Psoas muscle (tissue), 8 donors: ENCODE results near the gene LPIN1. TPM values are rescaled to one million over a fixed set of nuclear protein-coding genes. Genes with fewer than 3 reads are reported as not detected.

Experiments
- ATAC-seq, 4 donors: fragments of 200-7000 bp; cut with Tn5 transposase; one replicate each; pipeline ENCODE4 v1.9.1; 2020; ENCODE audit warnings: moderate library complexity in 3 of 4, mild to moderate bottlenecking in 2 of 4
- DNase-seq, 2 donors: peaks; one replicate each; pipeline ENCODE4 v3.0.0-alpha.2; 2020
- H3K27ac ChIP-seq: fragments of 200-600 bp; one replicate; pipeline ENCODE4 v1.8.0; 2022
- H3K27me3 ChIP-seq, 3 donors: fragments of 200-600 bp in 1 of 3; one replicate each; pipeline versions ENCODE4 v1.6.1 to v1.8.0; 2013 to 2022; ENCODE audit warnings: low read length in 2 of 3, mild to moderate bottlenecking in 2 of 3, moderate library complexity in 1 of 3; ENCODE audit not compliant: insufficient read depth in 3 of 3
- H3K36me3 ChIP-seq, 2 donors: fragments of 200-600 bp in 1 of 2; one replicate each; pipeline versions ENCODE4 v1.6.1 to v1.8.0; 2013 to 2022; ENCODE audit warnings: low read depth in 1 of 2, mild to moderate bottlenecking in 1 of 2, moderate library complexity in 1 of 2; ENCODE audit not compliant: insufficient read depth in 1 of 2
- H3K4me1 ChIP-seq: fragments of 200-600 bp; one replicate; pipeline ENCODE4 v1.8.0; 2022
- H3K4me3 ChIP-seq: fragments of 200-600 bp; one replicate; pipeline ENCODE4 v1.8.0; 2022; ENCODE audit warnings: mild to moderate bottlenecking
- H3K9me3 ChIP-seq: fragments of 200-600 bp; one replicate; pipeline ENCODE4 v1.8.0; 2022
- WGBS, 3 donors: extraction: QIAGEN DNeasy Blood & Tissue Kit; methylation state at CpG; one replicate each; pipeline versions ENCODE4 v1.1.6 to v1.1.7; 2013; 5-methylcytosine and 5-hydroxymethylcytosine counted together
- intact Hi-C, 2 donors: fragments of 100-400 bp; cut with DNase I; formaldehyde crosslinking; loops; one replicate each; pipeline versions ENCODE4 v1.11.0 to v1.14.2; 2022
- polyA plus RNA-seq, 3 donors: library from polyadenylated mRNA; stranded (reverse); fragments of 200-250 nt; gene quantifications; one replicate each; pipeline ENCODE4 v1.2.3, GENCODE V29; 2013
- total RNA-seq, 4 donors: library from RNA; stranded (reverse); fragmentation: NEBNext Ultra II Directional in 2 of 4; extraction: Animal tissue kit (Norgen Biotek cat#: 25700) in 2 of 4; gene quantifications; one replicate each; pipeline versions ENCODE4 v1.2.1 to v1.2.4, GENCODE V29; 2021 to 2023
- TF ChIP-seq, protein P1 (sequence below): fragments of 200-600 bp; IDR thresholded peaks from one replicate; pipeline ENCODE4 v1.8.0; 2022; ENCODE audit warnings: antibody characterized with exemption
- donor health status: healthy with polysubstance abuse.
- donor health status: DM: no; HTN: no; CAD: no; lungs with moderate emphysema.
- donor health status: Bipolar disorder and iron deficiency.
- donor health status: healthy.
- donor health status: DM: yes; HTN: yes; CAD: no.
- donor health status: DM: no; HTN: no; CAD: no.
- donor health status: DM: no; HTN: no; CAD: no.
- donor health status: DM: yes; HTN: yes; CAD: no.

The LPIN1 gene
- total and polyA plus RNA-seq, 7 donors, result 82.0 to 382 (median 146) TPM

DNA sequence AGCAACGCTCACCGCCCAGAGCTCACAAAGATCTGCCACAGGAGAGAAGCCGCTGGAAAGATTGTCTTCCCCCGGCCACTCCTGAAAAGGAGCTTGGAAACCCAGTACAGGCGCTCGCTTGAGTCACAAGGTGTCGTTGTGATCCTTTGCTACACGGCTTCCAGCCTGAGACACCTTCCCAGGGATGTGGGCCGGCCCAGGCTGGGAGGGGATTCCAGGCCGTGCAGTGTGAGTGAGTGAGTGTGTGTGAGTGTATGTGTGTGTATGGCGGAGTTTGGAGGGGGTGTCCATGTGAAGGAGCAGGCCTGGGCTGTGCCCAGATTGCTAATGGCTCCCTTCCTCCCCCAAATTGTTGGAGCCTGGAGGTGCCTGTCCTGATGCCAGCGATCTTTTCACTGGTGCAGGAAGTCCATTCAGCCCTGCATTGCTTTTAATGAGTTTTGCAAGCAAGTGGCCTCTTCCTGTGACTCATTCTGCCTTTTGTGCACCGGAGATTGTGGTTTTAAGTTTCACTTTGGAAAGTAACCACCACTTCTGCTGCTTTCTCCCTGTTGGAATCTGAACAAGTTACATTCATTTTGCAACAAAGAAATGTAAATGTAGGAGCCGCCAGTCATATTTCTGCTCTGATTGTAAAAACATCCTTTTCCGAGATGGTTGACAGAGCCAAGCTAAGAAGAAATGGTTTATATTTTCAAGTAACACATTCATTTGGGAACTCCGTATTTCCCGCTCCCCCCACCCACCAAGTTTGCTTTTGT is 83.7 kb downstream of the LPIN1 start:
- 7 to 13% (median 8%) methylated on average over 17 of the region's 17 CpGs for WGBS, 3 donors
- DNase-seq, result peak; percentile 69 to 75
- no peaks in the 10 kb centered on the region for H3K9me3 ChIP-seq

DNA sequence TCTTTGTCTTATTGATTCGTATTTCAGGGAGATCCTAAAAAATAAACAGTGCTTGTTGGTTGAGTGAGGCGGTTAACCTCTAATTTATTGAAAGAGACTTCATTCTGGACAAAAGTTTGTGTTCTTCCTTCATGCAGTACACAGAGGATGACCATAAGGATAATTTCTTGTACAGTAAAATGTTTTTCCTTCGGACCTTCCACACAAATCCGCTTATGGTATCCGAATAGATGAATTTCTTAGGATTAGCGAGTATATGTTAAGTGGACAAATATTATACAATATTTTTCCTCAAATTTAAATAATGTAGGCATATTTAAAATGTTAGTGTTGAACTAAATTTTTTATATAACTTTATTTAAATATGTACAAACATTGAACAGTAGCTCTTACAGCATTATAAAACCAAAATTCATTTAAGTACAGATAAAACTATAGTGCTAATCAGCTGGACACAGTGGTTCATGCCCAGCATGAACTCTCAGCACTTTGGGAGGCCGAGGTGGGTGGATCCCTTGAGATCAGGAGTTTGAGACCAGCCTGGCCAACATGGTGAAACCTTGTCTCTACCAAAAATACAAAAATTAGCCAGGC is 84.4 kb downstream of the LPIN1 start:
- H3K36me3 ChIP-seq, result peaks cover 0 to 23% of the 10 kb centered on the region in 2 donors

More for the DNA sequence above, 83.7 kb downstream of the LPIN1 start:
- Histone ChIP-seq H3K4me3 (peak overlapping the region; percentile 39), H3K36me3 (peaks cover 0 to 30% of the 10 kb centered on the region in 2 donors), H3K27me3 (no peaks in the 10 kb centered on the region), H3K27ac (peak overlapping the region; percentile 64), H3K4me1 (peaks cover 21% of the 10 kb centered on the region)
- TF ChIP-seq, protein P1, sequence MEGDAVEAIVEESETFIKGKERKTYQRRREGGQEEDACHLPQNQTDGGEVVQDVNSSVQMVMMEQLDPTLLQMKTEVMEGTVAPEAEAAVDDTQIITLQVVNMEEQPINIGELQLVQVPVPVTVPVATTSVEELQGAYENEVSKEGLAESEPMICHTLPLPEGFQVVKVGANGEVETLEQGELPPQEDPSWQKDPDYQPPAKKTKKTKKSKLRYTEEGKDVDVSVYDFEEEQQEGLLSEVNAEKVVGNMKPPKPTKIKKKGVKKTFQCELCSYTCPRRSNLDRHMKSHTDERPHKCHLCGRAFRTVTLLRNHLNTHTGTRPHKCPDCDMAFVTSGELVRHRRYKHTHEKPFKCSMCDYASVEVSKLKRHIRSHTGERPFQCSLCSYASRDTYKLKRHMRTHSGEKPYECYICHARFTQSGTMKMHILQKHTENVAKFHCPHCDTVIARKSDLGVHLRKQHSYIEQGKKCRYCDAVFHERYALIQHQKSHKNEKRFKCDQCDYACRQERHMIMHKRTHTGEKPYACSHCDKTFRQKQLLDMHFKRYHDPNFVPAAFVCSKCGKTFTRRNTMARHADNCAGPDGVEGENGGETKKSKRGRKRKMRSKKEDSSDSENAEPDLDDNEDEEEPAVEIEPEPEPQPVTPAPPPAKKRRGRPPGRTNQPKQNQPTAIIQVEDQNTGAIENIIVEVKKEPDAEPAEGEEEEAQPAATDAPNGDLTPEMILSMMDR, result peak; percentile 26
- intact Hi-C loops, result loop anchor here (1.0 to 10.0 kb wide), 4 partner anchors 886 to 1177 kb away; partner anchors contain the start of gene TRIB2 (in 1 of the 2)
- peak; percentile 78 to 89 (median 81) for ATAC-seq

DNA sequence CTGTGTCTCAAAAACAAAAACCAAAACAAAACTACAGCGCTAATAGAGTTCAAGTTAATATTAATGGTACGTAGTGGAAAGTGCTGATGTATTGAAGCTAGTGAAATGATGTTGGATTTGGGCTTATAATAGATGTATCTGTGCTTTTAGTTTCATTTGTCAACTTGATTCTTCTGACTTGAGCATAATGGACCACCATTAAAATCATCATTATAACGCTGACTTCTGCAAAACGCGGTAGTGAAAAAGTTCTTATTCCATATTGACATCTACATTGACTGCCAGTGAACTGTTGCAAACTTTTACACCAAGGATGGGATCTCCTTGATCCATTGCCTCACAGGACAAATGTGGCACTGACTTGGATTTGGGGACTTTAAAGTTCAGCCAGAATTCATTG is 85.0 kb downstream of the LPIN1 start:
- peaks cover 0 to 17% of the 10 kb centered on the region in 2 donors for H3K36me3 ChIP-seq
- no peaks in the 10 kb centered on the region for H3K27me3 ChIP-seq
- peaks cover 21% of the 10 kb centered on the region for H3K4me1 ChIP-seq
- TF ChIP-seq, protein P1, result no peak
- ATAC-seq, result no peak
- H3K9me3 ChIP-seq, result no peaks in the 10 kb centered on the region
- H3K27ac ChIP-seq, result no peak overlapping the region
- no peak for DNase-seq
- no peak overlapping the region for H3K4me3 ChIP-seq
- 94 to 98% (median 96%) methylated on average over 5 of the region's 5 CpGs for WGBS, 3 donors
- intact Hi-C loops, result loop anchor here (5.0 to 10.0 kb wide), 2 partner anchors 1101 to 1103 kb away; no protein-coding TSS in a partner anchor

More for the DNA sequence above, 84.4 kb downstream of the LPIN1 start:
- intact Hi-C loops, result loop anchor here (5.0 to 10.0 kb wide), 2 partner anchors 1101 to 1104 kb away; no protein-coding TSS in a partner anchor
- Histone ChIP-seq H3K27me3 (no peaks in the 10 kb centered on the region), H3K9me3 (no peaks in the 10 kb centered on the region), H3K4me3 (peak overlapping the region; percentile 39), H3K27ac (peak overlapping the region; percentile 64), H3K4me1 (peaks cover 21% of the 10 kb centered on the region)
- ATAC-seq (no peak), DNase-seq (no peak)
- TF ChIP-seq, protein P1, result no peak
- 63 to 71% (median 71%) methylated on average over 7 of the region's 7 CpGs for WGBS, 3 donors

- intact Hi-C loops, result loop anchor here (5.0 to 10.0 kb wide), 2 partner anchors 1100 to 1102 kb away; no protein-coding TSS in a partner anchor
Observed at GRCh38 chr2:11832531-11832930, 86.1 kb downstream of the LPIN1 start.

More at GRCh38 chr2:11832531-11832930, 86.1 kb downstream of the LPIN1 start:
- no peaks in the 10 kb centered on the region for H3K9me3 ChIP-seq
- H3K27ac ChIP-seq, result no peak overlapping the region
- no peak for ATAC-seq
- H3K4me1 ChIP-seq, result peaks cover 21% of the 10 kb centered on the region
- no peak overlapping the region for H3K4me3 ChIP-seq
- DNase-seq, result no peak
- 86 to 91% (median 86%) methylated on average over 5 of the region's 5 CpGs for WGBS, 3 donors
- H3K27me3 ChIP-seq, result no peaks in the 10 kb centered on the region
- H3K36me3 ChIP-seq, result peaks cover 0 to 6% of the 10 kb centered on the region in 2 donors
- TF ChIP-seq, protein P1, result no peak
